ENCODE data around the gene DLGAP1.

- TF ChIP-seq ATF3 (CRISPR knock-in tag; conservative IDR thresholded peaks at IDR 0.05), result no peak
- TF ChIP-seq, protein P1, sequence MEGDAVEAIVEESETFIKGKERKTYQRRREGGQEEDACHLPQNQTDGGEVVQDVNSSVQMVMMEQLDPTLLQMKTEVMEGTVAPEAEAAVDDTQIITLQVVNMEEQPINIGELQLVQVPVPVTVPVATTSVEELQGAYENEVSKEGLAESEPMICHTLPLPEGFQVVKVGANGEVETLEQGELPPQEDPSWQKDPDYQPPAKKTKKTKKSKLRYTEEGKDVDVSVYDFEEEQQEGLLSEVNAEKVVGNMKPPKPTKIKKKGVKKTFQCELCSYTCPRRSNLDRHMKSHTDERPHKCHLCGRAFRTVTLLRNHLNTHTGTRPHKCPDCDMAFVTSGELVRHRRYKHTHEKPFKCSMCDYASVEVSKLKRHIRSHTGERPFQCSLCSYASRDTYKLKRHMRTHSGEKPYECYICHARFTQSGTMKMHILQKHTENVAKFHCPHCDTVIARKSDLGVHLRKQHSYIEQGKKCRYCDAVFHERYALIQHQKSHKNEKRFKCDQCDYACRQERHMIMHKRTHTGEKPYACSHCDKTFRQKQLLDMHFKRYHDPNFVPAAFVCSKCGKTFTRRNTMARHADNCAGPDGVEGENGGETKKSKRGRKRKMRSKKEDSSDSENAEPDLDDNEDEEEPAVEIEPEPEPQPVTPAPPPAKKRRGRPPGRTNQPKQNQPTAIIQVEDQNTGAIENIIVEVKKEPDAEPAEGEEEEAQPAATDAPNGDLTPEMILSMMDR (IDR thresholded peaks at IDR 0.05), result no peak
- TF ChIP-seq, protein P2, sequence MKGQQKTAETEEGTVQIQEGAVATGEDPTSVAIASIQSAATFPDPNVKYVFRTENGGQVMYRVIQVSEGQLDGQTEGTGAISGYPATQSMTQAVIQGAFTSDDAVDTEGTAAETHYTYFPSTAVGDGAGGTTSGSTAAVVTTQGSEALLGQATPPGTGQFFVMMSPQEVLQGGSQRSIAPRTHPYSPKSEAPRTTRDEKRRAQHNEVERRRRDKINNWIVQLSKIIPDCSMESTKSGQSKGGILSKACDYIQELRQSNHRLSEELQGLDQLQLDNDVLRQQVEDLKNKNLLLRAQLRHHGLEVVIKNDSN (CRISPR knock-in tag; IDR thresholded peaks at IDR 0.05), result no peak
- TF ChIP-seq ZBTB43 (CRISPR knock-in tag; IDR thresholded peaks at IDR 0.05), result no peak
- no peak for TF ChIP-seq MYBL2 (CRISPR knock-in tag; IDR thresholded peaks at IDR 0.05)
- TF ChIP-seq USF2 (CRISPR knock-in tag; IDR thresholded peaks at IDR 0.05), result no peak
- TF ChIP-seq JUN (CRISPR knock-in tag; IDR thresholded peaks at IDR 0.05), result no peak
- TF ChIP-seq ETV6 (CRISPR knock-in tag; IDR thresholded peaks at IDR 0.05), result no peak
Observed at GRCh38 chr18:3457261-3457724, 997.8 kb downstream of the DLGAP1 start.

All from WTC11 (cell line).